ENCODE results near the gene CCNB1. TPM values are rescaled to one million over a fixed set of nuclear protein-coding genes. Genes with fewer than 3 reads are reported as not detected.
A peak's percentile ranks its signal among the peaks of the same experiment; 100 is the strongest.
"Not testable (repeated sequence)": the region's sequence is repeated elsewhere in the genome, so short reads cannot be mapped to it uniquely, and the experiment has no call there.

Gene CCNB1
- total and polyA plus RNA-seq, 8 donors = 1.3 to 3.3 (median 2.9) TPM

- Histone ChIP-seq H3K36me3 (no peaks in the 10 kb centered on the region), H3K27me3 (no peaks in the 10 kb centered on the region), H3K9me3 (no peaks in the 10 kb centered on the region), H3K4me3 (peak overlapping the region; percentile 62 to 99 (median 94)), H3K27ac (no peak overlapping the region), H3K4me1 (peaks cover 0 to 7% (median 6%) of the 10 kb centered on the region in 3 donors)
- DNase-seq = no peak
- FAIRE-seq = no peak
- TF ChIP-seq CTCF (IDR thresholded peaks at IDR 0.05) = no peak
- ATAC-seq = no peak
- intact Hi-C loops (cut with DNase I) = no loop called here
- 32 to 34% methylated on average over 6 of the region's 6 CpGs for WGBS, 2 donors
Observed at GRCh38 chr5:69217151-69217511, 50.2 kb downstream of the CCNB1 start.

- 0 to 1% methylated on average over 69 to 73 of the region's 73 CpGs for WGBS, 2 donors
- no peak for FAIRE-seq
Observed at GRCh38 chr5:69217548-69218526, 50.9 kb downstream of the CCNB1 start.

GRCh38 chr5:69219939-69220338, 53.0 kb downstream of the CCNB1 start:
- TF ChIP-seq CTCF (IDR thresholded peaks at IDR 0.05) = no peak
- H3K36me3 ChIP-seq = no peaks in the 10 kb centered on the region
- no peaks in the 10 kb centered on the region for H3K9me3 ChIP-seq
- DNase-seq = no peak
- intact Hi-C loops (cut with DNase I) = no loop called here
- FAIRE-seq = no peak
- H3K27me3 ChIP-seq = no peaks in the 10 kb centered on the region
- H3K4me1 ChIP-seq = peaks cover 0 to 7% (median 6%) of the 10 kb centered on the region in 3 donors
- H3K27ac ChIP-seq = no peak overlapping the region
- no peak for ATAC-seq
- H3K4me3 ChIP-seq = no peak overlapping the region

More at GRCh38 chr5:69217548-69218526, 50.9 kb downstream of the CCNB1 start:
- Histone ChIP-seq H3K9me3 (no peaks in the 10 kb centered on the region), H3K27me3 (no peaks in the 10 kb centered on the region), H3K4me1 (peaks cover 0 to 7% (median 6%) of the 10 kb centered on the region in 3 donors), H3K27ac (peak overlapping the region; percentile 90 to 93 (median 92)), H3K36me3 (no peaks in the 10 kb centered on the region), H3K4me3 (peak overlapping the region; percentile 62 to 99 (median 94))
- ATAC-seq (peak; percentile 98 to 99 (median 98)), DNase-seq (peak; percentile 96 to 98 (median 97))
- intact Hi-C loops (cut with DNase I) = no loop called here
- peak in 2 of 4 donors; percentile 20 to 36 for TF ChIP-seq CTCF (IDR thresholded peaks at IDR 0.05)

- H3K4me1 ChIP-seq; H3K36me3 ChIP-seq; FAIRE-seq; H3K27me3 ChIP-seq; H3K9me3 ChIP-seq; ATAC-seq; H3K27ac ChIP-seq; H3K4me3 ChIP-seq; DNase-seq; intact Hi-C loops (cut with DNase I): not testable (repeated sequence)
- WGBS, 2 donors = 95 to 96% methylated on average over 18 of the region's 18 CpGs
Observed at GRCh38 chr5:69220371-69220770, 53.4 kb downstream of the CCNB1 start.

- H3K4me1 ChIP-seq; H3K4me3 ChIP-seq; H3K36me3 ChIP-seq; H3K27me3 ChIP-seq; DNase-seq; ATAC-seq; intact Hi-C loops (cut with DNase I); H3K9me3 ChIP-seq; H3K27ac ChIP-seq; FAIRE-seq: not testable (repeated sequence)
- 80 to 83% methylated on average over 5 to 8 of the region's 9 CpGs for WGBS, 2 donors
Observed at GRCh38 chr5:69220833-69221232, 53.9 kb downstream of the CCNB1 start.

- TF ChIP-seq CTCF (IDR thresholded peaks at IDR 0.05) = no peak
- H3K36me3 ChIP-seq = no peaks in the 10 kb centered on the region
- intact Hi-C loops (cut with DNase I) = no loop called here
- no peak for FAIRE-seq
- H3K27me3 ChIP-seq = no peaks in the 10 kb centered on the region
- ATAC-seq = no peak
- WGBS, 2 donors = 96% methylated on average over 8 of the region's 8 CpGs
- DNase-seq = no peak
- no peak overlapping the region for H3K27ac ChIP-seq
- H3K9me3 ChIP-seq = no peaks in the 10 kb centered on the region
- H3K4me1 ChIP-seq = peaks cover 0 to 7% (median 0%) of the 10 kb centered on the region in 3 donors
- no peak overlapping the region for H3K4me3 ChIP-seq
Observed at GRCh38 chr5:69224520-69224919, 57.6 kb downstream of the CCNB1 start.

Measured in pancreas (tissue), 10 donors.